Measurements from ENCODE around the gene COTL1.
"Not testable (repeated sequence)": the region's sequence is repeated elsewhere in the genome, so short reads cannot be mapped to it uniquely, and the experiment has no call there.

Gene COTL1

DNA sequence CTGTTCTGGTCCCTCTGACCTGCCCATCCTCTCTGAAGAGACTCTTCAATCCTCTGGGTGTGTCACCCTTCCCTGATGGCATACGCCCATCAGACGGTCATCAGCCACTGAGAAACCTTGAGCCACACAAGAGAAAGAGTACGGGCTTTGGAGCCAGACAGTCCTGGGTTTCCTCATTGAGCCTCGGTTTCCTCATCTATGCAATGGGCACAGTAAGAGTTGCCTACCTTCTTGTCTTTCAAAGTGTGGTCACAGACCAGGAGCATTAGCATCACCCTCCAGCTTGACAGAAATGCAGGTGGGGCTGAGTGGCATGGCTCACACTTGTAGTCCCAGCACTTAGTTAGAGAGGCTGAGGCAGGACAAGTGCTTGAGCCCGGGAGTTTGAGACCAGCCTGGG lies 87.3 kb downstream of the COTL1 start:
- H3K36me3 Mint-ChIP-seq (ENCODE audit: low read depth): peaks cover 3% of the 10 kb centered on the region
- TF ChIP-seq, protein P1, sequence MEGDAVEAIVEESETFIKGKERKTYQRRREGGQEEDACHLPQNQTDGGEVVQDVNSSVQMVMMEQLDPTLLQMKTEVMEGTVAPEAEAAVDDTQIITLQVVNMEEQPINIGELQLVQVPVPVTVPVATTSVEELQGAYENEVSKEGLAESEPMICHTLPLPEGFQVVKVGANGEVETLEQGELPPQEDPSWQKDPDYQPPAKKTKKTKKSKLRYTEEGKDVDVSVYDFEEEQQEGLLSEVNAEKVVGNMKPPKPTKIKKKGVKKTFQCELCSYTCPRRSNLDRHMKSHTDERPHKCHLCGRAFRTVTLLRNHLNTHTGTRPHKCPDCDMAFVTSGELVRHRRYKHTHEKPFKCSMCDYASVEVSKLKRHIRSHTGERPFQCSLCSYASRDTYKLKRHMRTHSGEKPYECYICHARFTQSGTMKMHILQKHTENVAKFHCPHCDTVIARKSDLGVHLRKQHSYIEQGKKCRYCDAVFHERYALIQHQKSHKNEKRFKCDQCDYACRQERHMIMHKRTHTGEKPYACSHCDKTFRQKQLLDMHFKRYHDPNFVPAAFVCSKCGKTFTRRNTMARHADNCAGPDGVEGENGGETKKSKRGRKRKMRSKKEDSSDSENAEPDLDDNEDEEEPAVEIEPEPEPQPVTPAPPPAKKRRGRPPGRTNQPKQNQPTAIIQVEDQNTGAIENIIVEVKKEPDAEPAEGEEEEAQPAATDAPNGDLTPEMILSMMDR (IDR thresholded peaks at IDR 0.05; ENCODE audit: unreplicated experiment in 3 of 3): no peak
- H3K27me3 Mint-ChIP-seq (ENCODE audit: low read depth): peaks cover 13% of the 10 kb centered on the region
- H3K4me1 Mint-ChIP-seq: peaks cover 38% of the 10 kb centered on the region
- H3K4me3 Mint-ChIP-seq: no peak overlapping the region
- H3K27ac Mint-ChIP-seq: peak overlapping the region in 1 of 3 experiments; percentile 38
- H3K9me3 Mint-ChIP-seq: peaks cover 6% of the 10 kb centered on the region

DNA sequence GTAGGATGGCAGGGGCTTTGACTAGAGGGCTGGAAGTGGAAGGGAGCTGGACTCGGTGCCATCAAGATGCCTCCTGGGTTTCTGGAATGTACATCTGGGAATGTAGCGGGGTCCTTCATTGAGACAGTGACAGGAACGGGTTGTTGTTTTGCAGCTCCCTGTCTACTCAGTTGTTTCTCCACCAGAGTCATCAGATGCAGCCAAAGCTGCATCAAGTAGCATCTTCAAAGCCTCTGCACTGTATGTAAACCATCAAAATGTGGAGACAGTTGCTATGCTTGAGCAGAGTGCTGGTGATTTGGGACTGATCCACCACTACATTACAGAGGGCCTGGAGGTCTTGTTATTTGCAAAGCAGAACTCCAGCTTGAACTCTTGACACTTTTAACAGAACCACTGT lies 88.3 kb downstream of the COTL1 start:
- H3K9me3 Mint-ChIP-seq: peaks cover 6% of the 10 kb centered on the region
- no peak overlapping the region for H3K4me3 Mint-ChIP-seq
- TF ChIP-seq, protein P1 (IDR thresholded peaks at IDR 0.05; ENCODE audit: unreplicated experiment in 3 of 3): no peak
- H3K27me3 Mint-ChIP-seq (ENCODE audit: low read depth): peaks cover 13% of the 10 kb centered on the region
- H3K36me3 Mint-ChIP-seq (ENCODE audit: low read depth): peaks cover 3% of the 10 kb centered on the region
- H3K27ac Mint-ChIP-seq: peak overlapping the region in 1 of 3 experiments; percentile 42
- H3K4me1 Mint-ChIP-seq: peaks cover 33% of the 10 kb centered on the region

DNA sequence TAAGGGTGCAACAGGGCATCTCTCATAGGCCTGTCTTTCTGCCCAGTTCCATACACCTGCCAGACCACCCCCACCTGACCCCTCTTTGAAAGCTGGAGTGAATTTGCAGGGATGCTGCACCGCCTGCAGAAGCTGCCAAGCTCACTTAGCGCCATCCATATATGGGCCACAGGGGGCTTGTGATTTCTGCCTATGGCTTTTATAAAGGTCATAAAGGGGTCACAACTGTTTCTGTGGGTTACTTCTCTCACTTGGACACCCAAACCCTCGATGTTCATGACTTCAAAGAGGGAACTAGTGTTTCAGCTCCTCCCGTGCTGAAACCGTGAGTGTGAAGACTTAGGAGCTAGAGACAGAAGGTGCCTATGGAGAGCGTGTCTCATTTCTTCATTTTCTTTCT lies 89.6 kb downstream of the COTL1 start:
- TF ChIP-seq, protein P1 (IDR thresholded peaks at IDR 0.05; ENCODE audit: unreplicated experiment in 3 of 3): no peak
- Mint-ChIP-seq H3K36me3 (ENCODE audit: low read depth) (peaks cover 3% of the 10 kb centered on the region), H3K27ac (no peak overlapping the region), H3K27me3 (ENCODE audit: low read depth) (peaks cover 13% of the 10 kb centered on the region), H3K4me1 (peaks cover 33% of the 10 kb centered on the region), H3K4me3 (no peak overlapping the region), H3K9me3 (peaks cover 6% of the 10 kb centered on the region)

DNA sequence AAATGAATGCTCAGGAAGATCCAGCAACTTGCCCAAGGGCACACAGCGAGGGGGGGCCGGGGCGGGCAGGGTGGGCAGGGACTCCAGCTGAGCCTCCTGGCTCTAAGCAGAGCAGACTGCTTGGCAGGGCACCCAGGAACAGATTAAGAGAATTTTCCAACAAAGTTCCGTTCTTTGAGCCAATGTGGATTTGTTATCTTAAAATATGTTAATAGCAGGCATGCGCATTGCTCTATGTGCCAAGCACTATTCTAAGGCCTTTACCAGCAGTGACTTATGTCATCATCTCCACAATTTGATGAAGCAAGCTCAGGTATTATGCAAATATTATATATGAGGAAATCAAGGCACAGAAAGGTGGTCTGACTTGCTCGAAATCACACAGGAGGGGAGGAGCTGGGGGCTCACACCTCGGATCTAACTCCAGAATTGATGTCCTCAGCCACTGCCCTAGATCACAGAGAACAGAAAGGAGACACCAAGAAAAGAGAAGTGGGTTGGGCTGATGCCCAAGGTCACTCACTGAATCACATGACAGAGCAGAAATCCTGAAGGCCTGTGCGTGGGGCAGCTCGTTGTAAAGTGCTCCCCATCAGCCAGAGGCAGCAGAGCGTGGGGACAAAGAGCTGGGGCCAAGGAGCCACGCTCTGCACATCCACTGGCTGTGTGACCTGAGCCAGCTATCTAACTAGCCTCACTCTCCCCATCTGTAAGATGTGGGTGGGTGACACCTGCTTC lies 90.2 kb downstream of the COTL1 start:
- no peak overlapping the region for H3K4me3 Mint-ChIP-seq
- H3K9me3 Mint-ChIP-seq: peaks cover 6% of the 10 kb centered on the region
- H3K27me3 Mint-ChIP-seq (ENCODE audit: low read depth): peaks cover 13% of the 10 kb centered on the region
- H3K27ac Mint-ChIP-seq: peak overlapping the region; percentile 62 to 89 (median 75)
- H3K36me3 Mint-ChIP-seq (ENCODE audit: low read depth): peaks cover 3% of the 10 kb centered on the region
- TF ChIP-seq, protein P1 (IDR thresholded peaks at IDR 0.05; ENCODE audit: unreplicated experiment in 3 of 3): no peak
- H3K4me1 Mint-ChIP-seq: peaks cover 28% of the 10 kb centered on the region

DNA sequence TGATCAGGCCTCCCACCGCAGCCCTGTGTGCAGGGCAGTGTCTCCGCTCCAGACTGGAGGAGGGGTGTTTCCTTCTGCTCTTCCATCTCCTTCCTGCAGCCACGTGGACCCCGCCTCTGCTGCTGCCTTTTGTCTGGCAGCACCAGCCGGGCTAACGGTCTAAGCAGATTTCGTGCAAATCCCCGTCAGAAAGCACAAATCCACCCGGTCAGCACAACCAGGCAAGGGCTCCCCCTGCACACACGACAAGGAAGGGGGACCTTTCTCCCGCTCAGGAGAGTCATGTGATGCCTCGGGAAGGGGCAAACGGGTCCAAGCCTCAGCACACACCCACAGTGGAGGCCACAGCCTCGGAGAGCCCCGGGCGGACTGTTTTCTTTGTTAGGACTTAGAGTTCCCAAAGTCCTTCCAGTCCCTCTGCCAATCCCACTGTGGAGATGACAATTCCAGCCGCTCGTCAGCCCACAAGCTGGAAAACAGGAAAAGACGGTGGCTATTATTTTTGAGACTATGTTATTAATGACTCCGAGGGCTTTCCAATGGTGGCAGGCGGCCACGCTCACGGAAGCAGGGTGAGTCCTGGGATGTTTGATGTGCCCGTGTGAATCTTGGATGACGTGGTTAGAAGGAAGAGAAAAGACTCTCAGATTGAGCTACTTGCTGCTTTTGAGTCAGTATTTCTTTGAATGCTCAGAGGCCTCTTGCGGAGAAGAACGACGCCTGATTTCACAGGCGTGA lies 90.9 kb downstream of the COTL1 start:
- H3K36me3 Mint-ChIP-seq (ENCODE audit: low read depth): peaks cover 3% of the 10 kb centered on the region
- peaks cover 5% of the 10 kb centered on the region for H3K27me3 Mint-ChIP-seq (ENCODE audit: low read depth)
- TF ChIP-seq, protein P1 (IDR thresholded peaks at IDR 0.05; ENCODE audit: unreplicated experiment in 3 of 3): no peak
- H3K4me1 Mint-ChIP-seq: peaks cover 21% of the 10 kb centered on the region
- H3K9me3 Mint-ChIP-seq: peaks cover 6% of the 10 kb centered on the region
- H3K27ac Mint-ChIP-seq: peak overlapping the region; percentile 62 to 89 (median 75)
- H3K4me3 Mint-ChIP-seq: peak overlapping the region in 2 of 3 experiments; percentile 15 to 18

DNA sequence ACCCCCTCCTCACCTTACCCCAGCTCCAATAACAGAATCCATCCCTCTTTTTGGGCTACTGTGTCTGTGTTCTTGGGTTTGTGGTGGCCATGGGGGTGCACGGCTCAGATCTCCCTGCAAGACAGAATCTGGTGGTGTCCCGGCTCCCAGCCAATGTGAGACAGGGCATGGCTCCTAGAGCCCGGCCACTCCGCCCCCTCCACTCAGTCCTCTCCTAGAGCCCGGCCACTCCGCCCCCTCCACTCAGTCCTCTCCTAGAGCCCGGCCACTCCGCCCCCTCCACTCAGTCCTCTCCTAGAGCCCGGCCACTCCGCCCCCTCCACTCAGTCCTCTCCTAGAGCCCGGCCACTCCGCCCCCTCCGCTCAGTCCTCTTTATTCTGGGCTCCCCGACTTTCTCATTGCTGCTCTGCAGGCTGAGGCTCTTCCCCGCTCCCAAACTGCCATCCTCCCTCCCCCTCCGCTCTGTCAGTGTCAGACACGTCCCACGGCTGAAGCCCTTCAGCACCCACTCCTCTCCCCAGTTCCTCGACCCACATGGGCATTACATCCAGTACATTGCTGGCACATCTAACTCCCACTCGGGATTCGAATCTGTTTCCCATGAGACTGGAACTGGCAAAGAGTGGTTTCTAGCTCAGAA lies 92.8 kb downstream of the COTL1 start:
- not testable (repeated sequence) for H3K36me3 Mint-ChIP-seq (ENCODE audit: low read depth); H3K27ac Mint-ChIP-seq; H3K9me3 Mint-ChIP-seq; H3K4me3 Mint-ChIP-seq; H3K27me3 Mint-ChIP-seq (ENCODE audit: low read depth)
- peaks cover 25% of the 10 kb centered on the region for H3K4me1 Mint-ChIP-seq
